ENCODE data around the gene PSMD6. TPM values are rescaled to one million over a fixed set of nuclear protein-coding genes. Genes with fewer than 3 reads are reported as not detected.

Gene PSMD6
- total RNA-seq, 2 donors from 2014 or later = 99.7 to 109 TPM

- Mint-ChIP-seq H3K36me3 (ENCODE audit: low read depth) (no peaks in the 10 kb centered on the region), H3K4me1 (peaks cover 3% of the 10 kb centered on the region), H3K27ac (no peak overlapping the region), H3K27me3 (ENCODE audit: insufficient read depth) (peaks cover 2% of the 10 kb centered on the region), H3K4me3 (no peak overlapping the region), H3K9me3 (peaks cover 3% of the 10 kb centered on the region)
- WGBS, 2 experiments (ENCODE audit: insufficient coverage in 1 of 2, insufficient read length in 1 of 2) = 85 to 93% methylated on average over 2 to 4 of the region's 4 CpGs
- Histone ChIP-seq H3K27ac (ENCODE audit: low read depth, low read length) (no peak overlapping the region), H3K4me1 (ENCODE audit: control insufficient read depth, insufficient read depth, low read length) (no peaks in the 10 kb centered on the region), H3K27me3 (ENCODE audit: control insufficient read depth, insufficient read depth, low read length, poor library complexity, severe bottlenecking) (no peaks in the 10 kb centered on the region), H3K9ac (ENCODE audit: extremely low read depth, low read length, poor library complexity, severe bottlenecking) (no peak overlapping the region), H3K9me3 (ENCODE audit: control insufficient read depth, low read length) (peaks cover 16% of the 10 kb centered on the region), H3K36me3 (ENCODE audit: control insufficient read depth, insufficient read depth, low read length) (no peaks in the 10 kb centered on the region), H3K4me3 (ENCODE audit: low read length) (no peak overlapping the region)
- TF ChIP-seq CTCF (conservative IDR thresholded peaks at IDR 0.05) = no peak
- no peak for DNase-seq
Measured at GRCh38 chr3:64039332-64039731, 16.0 kb upstream of the PSMD6 start.

GRCh38 chr3:64038253-64038767 is 15.0 kb upstream of the PSMD6 start:
- Mint-ChIP-seq H3K9me3 (peaks cover 12% of the 10 kb centered on the region), H3K4me1 (peaks cover 3% of the 10 kb centered on the region), H3K27ac (no peak overlapping the region), H3K4me3 (no peak overlapping the region), H3K27me3 (ENCODE audit: insufficient read depth) (peaks cover 2% of the 10 kb centered on the region), H3K36me3 (ENCODE audit: low read depth) (no peaks in the 10 kb centered on the region)
- DNase-seq = no peak
- 46 to 81% methylated on average over 4 of the region's 4 CpGs for WGBS, 2 experiments (ENCODE audit: insufficient coverage in 1 of 2, insufficient read length in 1 of 2)
- H3K27me3 ChIP-seq (ENCODE audit: control insufficient read depth, insufficient read depth, low read length, poor library complexity, severe bottlenecking) = no peaks in the 10 kb centered on the region
- no peak overlapping the region for H3K9ac ChIP-seq (ENCODE audit: extremely low read depth, low read length, poor library complexity, severe bottlenecking)
- H3K4me3 ChIP-seq (ENCODE audit: low read length) = no peak overlapping the region
- TF ChIP-seq CTCF (conservative IDR thresholded peaks at IDR 0.05) = no peak
- no peak overlapping the region for H3K27ac ChIP-seq (ENCODE audit: low read depth, low read length)
- H3K36me3 ChIP-seq (ENCODE audit: control insufficient read depth, insufficient read depth, low read length) = no peaks in the 10 kb centered on the region
- H3K9me3 ChIP-seq (ENCODE audit: control insufficient read depth, low read length) = peaks cover 26% of the 10 kb centered on the region
- no peaks in the 10 kb centered on the region for H3K4me1 ChIP-seq (ENCODE audit: control insufficient read depth, insufficient read depth, low read length)

- no peaks in the 10 kb centered on the region for H3K4me1 ChIP-seq (ENCODE audit: control insufficient read depth, insufficient read depth, low read length)
- no peak overlapping the region for H3K27ac Mint-ChIP-seq
- H3K9me3 Mint-ChIP-seq = peaks cover 14% of the 10 kb centered on the region
- no peak overlapping the region for H3K9ac ChIP-seq (ENCODE audit: extremely low read depth, low read length, poor library complexity, severe bottlenecking)
- no peaks in the 10 kb centered on the region for H3K36me3 Mint-ChIP-seq (ENCODE audit: low read depth)
- no peak overlapping the region for H3K4me3 Mint-ChIP-seq
- H3K9me3 ChIP-seq (ENCODE audit: control insufficient read depth, low read length) = peaks cover 34% of the 10 kb centered on the region
- 94 to 95% methylated on average over 6 to 7 of the region's 7 CpGs for WGBS, 2 experiments (ENCODE audit: insufficient coverage in 1 of 2, insufficient read length in 1 of 2)
- no peak overlapping the region for H3K4me3 ChIP-seq (ENCODE audit: low read length)
- H3K27me3 ChIP-seq (ENCODE audit: control insufficient read depth, insufficient read depth, low read length, poor library complexity, severe bottlenecking) = no peaks in the 10 kb centered on the region
- no peak for DNase-seq
- peaks cover 2% of the 10 kb centered on the region for H3K27me3 Mint-ChIP-seq (ENCODE audit: insufficient read depth)
- no peaks in the 10 kb centered on the region for H3K36me3 ChIP-seq (ENCODE audit: control insufficient read depth, insufficient read depth, low read length)
- H3K4me1 Mint-ChIP-seq = peaks cover 3% of the 10 kb centered on the region
- H3K27ac ChIP-seq (ENCODE audit: low read depth, low read length) = no peak overlapping the region
- no peak for TF ChIP-seq CTCF (conservative IDR thresholded peaks at IDR 0.05)
Measured at GRCh38 chr3:64037084-64037483, 13.8 kb upstream of the PSMD6 start.

Data from endodermal cell (in vitro differentiated cells).